OCI-LY1 (cell line): ENCODE measurements around the gene ADAMTS7.

Source experiments
- H2AFZ ChIP-seq: fragments of 200-600 bp; sonication (generic), shearing (Covaris generic); 2 replicates; pipeline ENCODE4 v1.6.0; 2014; ENCODE audit warnings: antibody characterized with exemption, mild to moderate bottlenecking, low read length
- H3F3A ChIP-seq: fragments of 200-600 bp; sonication (generic), shearing (Covaris generic); 2 replicates; pipeline ENCODE4 v1.6.0; 2014; ENCODE audit warnings: mild to moderate bottlenecking, antibody characterized with exemption, low read length, moderate library complexity; ENCODE audit not compliant: insufficient read depth
- H3K27ac ChIP-seq: fragments of 200-600 bp; sonication (generic); 2 replicates; pipeline ENCODE4 v1.5.1; 2014; ENCODE audit warnings: low read length, mixed run types, mild to moderate bottlenecking, low read depth; ENCODE audit not compliant: poor library complexity, severe bottlenecking
- H3K27me3 ChIP-seq: fragments of 200-600 bp; sonication (generic); 2 replicates; pipeline ENCODE4 v1.6.0; 2014; ENCODE audit warnings: antibody characterized with exemption, mild to moderate bottlenecking, low read length, moderate library complexity; ENCODE audit not compliant: insufficient read depth
- H3K36me3 ChIP-seq: fragments of 200-600 bp; sonication (generic); 2 replicates; pipeline ENCODE4 v1.6.1; 2014; ENCODE audit warnings: mild to moderate bottlenecking, antibody characterized with exemption, low read length, moderate library complexity, mixed read lengths; ENCODE audit not compliant: insufficient read depth
- H3K4me1 ChIP-seq: fragments of 200-600 bp; sonication (generic); 2 replicates; pipeline ENCODE4 v1.5.1; 2014; ENCODE audit warnings: mild to moderate bottlenecking, low read length, moderate library complexity; ENCODE audit not compliant: insufficient read depth, severe bottlenecking
- H3K4me2 ChIP-seq: fragments of 200-600 bp; sonication (generic), shearing (Covaris generic); 2 replicates; pipeline ENCODE4 v1.6.1; 2014; ENCODE audit warnings: low read length
- H3K4me3 ChIP-seq: fragments of 200-600 bp; sonication (generic); 2 replicates; pipeline ENCODE4 v1.5.1; 2014; ENCODE audit warnings: low read length, low read depth, mild to moderate bottlenecking, mixed read lengths; ENCODE audit not compliant: poor library complexity, severe bottlenecking
- H3K79me2 ChIP-seq: fragments of 200-600 bp; shearing (Covaris generic); 2 replicates; pipeline ENCODE4 v1.6.1; 2016; ENCODE audit warnings: mixed run types, low read length, mixed read lengths; ENCODE audit not compliant: insufficient read depth
- H3K9ac ChIP-seq: fragments of 200-600 bp; sonication (generic), shearing (Covaris generic); 2 replicates; pipeline ENCODE4 v1.6.1; 2014; ENCODE audit warnings: mild to moderate bottlenecking, low read length, mixed read lengths
- H3K9me2 ChIP-seq: fragments of 200-600 bp; sonication (generic), shearing (Covaris generic); 2 replicates; pipeline ENCODE4 v1.6.1; 2014; ENCODE audit warnings: low read depth, mild to moderate bottlenecking, low read length, mixed read lengths
- H3K9me3 ChIP-seq: fragments of 200-600 bp; shearing (Covaris generic); 2 replicates; pipeline ENCODE4 v1.6.1; 2014; ENCODE audit warnings: low read length, mixed read lengths
- H4K20me1 ChIP-seq: fragments of 200-600 bp; sonication (generic), shearing (Covaris generic); 2 replicates; pipeline ENCODE4 v1.6.0; 2016; ENCODE audit warnings: mild to moderate bottlenecking, low read length; ENCODE audit not compliant: insufficient read depth
- EZH2 ChIP-seq: fragments of 200-600 bp; sonication (generic), shearing (Covaris generic); IDR thresholded peaks from 2 replicates; pipeline ENCODE4 v1.8.0; 2017; ENCODE audit warnings: borderline replicate concordance, mixed run types, mild to moderate bottlenecking, antibody characterized with exemption, low read length, moderate library complexity, mixed read lengths
- TF ChIP-seq, protein P1 (sequence below): fragments of 200-600 bp; sonication (generic), shearing (Covaris generic); IDR thresholded peaks from 2 replicates; pipeline ENCODE4 v1.5.1; 2017; ENCODE audit warnings: mild to moderate bottlenecking, antibody characterized with exemption, low read length, moderate library complexity, mixed read lengths

ADAMTS7 gene

DNA sequence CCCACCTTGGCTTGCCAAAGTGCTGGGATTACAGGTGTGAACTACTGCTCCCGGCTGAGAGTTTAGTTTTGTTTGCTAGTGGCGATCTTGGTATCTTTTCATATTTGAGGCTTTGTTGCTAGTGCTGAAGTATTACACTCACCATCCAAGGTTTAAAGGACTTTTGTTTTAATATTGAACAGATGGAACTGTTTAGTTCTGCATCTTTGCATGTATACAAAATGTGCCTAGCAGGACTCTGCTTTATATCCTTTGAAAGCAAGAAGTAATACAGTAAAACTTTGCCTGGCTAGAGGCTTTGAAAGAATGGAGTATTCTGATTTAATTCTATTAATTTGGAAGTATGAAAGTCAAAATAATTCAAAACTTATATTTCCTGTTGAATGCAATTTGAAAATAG lies 92.4 kb downstream of the ADAMTS7 start:
- H3F3A ChIP-seq = no peaks in the 10 kb centered on the region
- H3K36me3 ChIP-seq = no peaks in the 10 kb centered on the region
- H3K9me2 ChIP-seq = no peaks in the 10 kb centered on the region
- H3K79me2 ChIP-seq = no peaks in the 10 kb centered on the region
- H3K4me3 ChIP-seq = no peak overlapping the region
- no peaks in the 10 kb centered on the region for H3K27me3 ChIP-seq
- H3K27ac ChIP-seq = no peak overlapping the region
- no peak overlapping the region for H2AFZ ChIP-seq
- no peak for TF ChIP-seq EZH2
- TF ChIP-seq, protein P1, sequence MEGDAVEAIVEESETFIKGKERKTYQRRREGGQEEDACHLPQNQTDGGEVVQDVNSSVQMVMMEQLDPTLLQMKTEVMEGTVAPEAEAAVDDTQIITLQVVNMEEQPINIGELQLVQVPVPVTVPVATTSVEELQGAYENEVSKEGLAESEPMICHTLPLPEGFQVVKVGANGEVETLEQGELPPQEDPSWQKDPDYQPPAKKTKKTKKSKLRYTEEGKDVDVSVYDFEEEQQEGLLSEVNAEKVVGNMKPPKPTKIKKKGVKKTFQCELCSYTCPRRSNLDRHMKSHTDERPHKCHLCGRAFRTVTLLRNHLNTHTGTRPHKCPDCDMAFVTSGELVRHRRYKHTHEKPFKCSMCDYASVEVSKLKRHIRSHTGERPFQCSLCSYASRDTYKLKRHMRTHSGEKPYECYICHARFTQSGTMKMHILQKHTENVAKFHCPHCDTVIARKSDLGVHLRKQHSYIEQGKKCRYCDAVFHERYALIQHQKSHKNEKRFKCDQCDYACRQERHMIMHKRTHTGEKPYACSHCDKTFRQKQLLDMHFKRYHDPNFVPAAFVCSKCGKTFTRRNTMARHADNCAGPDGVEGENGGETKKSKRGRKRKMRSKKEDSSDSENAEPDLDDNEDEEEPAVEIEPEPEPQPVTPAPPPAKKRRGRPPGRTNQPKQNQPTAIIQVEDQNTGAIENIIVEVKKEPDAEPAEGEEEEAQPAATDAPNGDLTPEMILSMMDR = no peak
- H3K4me2 ChIP-seq = no peak overlapping the region
- no peaks in the 10 kb centered on the region for H3K4me1 ChIP-seq
- H4K20me1 ChIP-seq = no peaks in the 10 kb centered on the region
- H3K9ac ChIP-seq = no peak overlapping the region
- H3K9me3 ChIP-seq = no peaks in the 10 kb centered on the region

GRCh38 chr15:78717956-78718656 lies 93.2 kb downstream of the ADAMTS7 start:
- no peaks in the 10 kb centered on the region for H3F3A ChIP-seq
- no peak overlapping the region for H3K4me2 ChIP-seq
- no peaks in the 10 kb centered on the region for H3K9me2 ChIP-seq
- H3K27ac ChIP-seq = no peak overlapping the region
- TF ChIP-seq, protein P1 = no peak
- TF ChIP-seq EZH2 = no peak
- H3K4me3 ChIP-seq = no peak overlapping the region
- H3K36me3 ChIP-seq = no peaks in the 10 kb centered on the region
- no peaks in the 10 kb centered on the region for H3K9me3 ChIP-seq
- H3K79me2 ChIP-seq = no peaks in the 10 kb centered on the region
- H3K27me3 ChIP-seq = no peaks in the 10 kb centered on the region
- H2AFZ ChIP-seq = no peak overlapping the region
- no peaks in the 10 kb centered on the region for H3K4me1 ChIP-seq
- no peaks in the 10 kb centered on the region for H4K20me1 ChIP-seq
- H3K9ac ChIP-seq = no peak overlapping the region

- Histone ChIP-seq H3K4me1 (no peaks in the 10 kb centered on the region), H3F3A (no peaks in the 10 kb centered on the region), H2AFZ (no peak overlapping the region), H3K4me3 (no peak overlapping the region), H3K27ac (no peak overlapping the region), H3K36me3 (no peaks in the 10 kb centered on the region), H3K27me3 (no peaks in the 10 kb centered on the region), H3K9ac (no peak overlapping the region), H3K9me2 (no peaks in the 10 kb centered on the region), H3K79me2 (no peaks in the 10 kb centered on the region), H3K9me3 (no peaks in the 10 kb centered on the region), H3K4me2 (no peak overlapping the region), H4K20me1 (no peaks in the 10 kb centered on the region)
- TF ChIP-seq EZH2 = no peak
- TF ChIP-seq, protein P1 = no peak
Observed at GRCh38 chr15:78716651-78717050, 94.6 kb downstream of the ADAMTS7 start.
